IPS-18c (cell line): ENCODE measurements around the gene OR52B6.
"Not testable (repeated sequence)": the region's sequence is repeated elsewhere in the genome, so short reads cannot be mapped to it uniquely, and the experiment has no call there.

ENCODE experiments used
- H3K4me3 ChIP-seq: 2 replicates; pipeline ENCODE4 v1.7.0; 2013; ENCODE audit warnings: low read depth, mild to moderate bottlenecking, low read length, moderate library complexity; ENCODE audit not compliant: insufficient read depth
- H3K9me3 ChIP-seq: one replicate; pipeline ENCODE4 v1.6.1; 2013; ENCODE audit warnings: mild to moderate bottlenecking, low read length, moderate library complexity; ENCODE audit not compliant: control insufficient read depth, insufficient read depth

Gene OR52B6

GRCh38 chr11:5584458-5584857, 3.8 kb downstream of the OR52B6 start:
- H3K9me3 ChIP-seq, H3K4me3 ChIP-seq: not testable (repeated sequence)

GRCh38 chr11:5589906-5590305, 9.2 kb downstream of the OR52B6 start:
- not testable (repeated sequence) for H3K9me3 ChIP-seq, H3K4me3 ChIP-seq

- Histone ChIP-seq H3K9me3 (no peaks in the 10 kb centered on the region), H3K4me3 (no peak overlapping the region)
Observed at GRCh38 chr11:5591613-5592012, 10.9 kb downstream of the OR52B6 start.

- Histone ChIP-seq H3K4me3 (no peak overlapping the region), H3K9me3 (no peaks in the 10 kb centered on the region)
Observed at GRCh38 chr11:5592615-5593014, 11.9 kb downstream of the OR52B6 start.

- no peak overlapping the region for H3K4me3 ChIP-seq
- H3K9me3 ChIP-seq, result no peaks in the 10 kb centered on the region
Observed at GRCh38 chr11:5593146-5593545, 12.5 kb downstream of the OR52B6 start.

- H3K9me3 ChIP-seq, result no peaks in the 10 kb centered on the region
- peak within 1 kb of the TSS; percentile 72 for H3K4me3 ChIP-seq
Observed at GRCh38 chr11:5596607-5597201, 16.0 kb downstream of the OR52B6 start, which contains the start of gene TRIM6. Gene TRIM6 (plus strand): TSS chr11:5596637. CDS start chr11:5596898, 261 bp downstream.

GRCh38 chr11:5597953-5598352, 17.3 kb downstream of the OR52B6 start:
- Histone ChIP-seq H3K4me3 (peak overlapping the region; percentile 9; the same call in 1 of the 2 replicates), H3K9me3 (no peaks in the 10 kb centered on the region)

- H3K9me3 ChIP-seq, result no peaks in the 10 kb centered on the region
- H3K4me3 ChIP-seq, result no peak overlapping the region
Observed at GRCh38 chr11:5600374-5600851, 19.7 kb downstream of the OR52B6 start.

GRCh38 chr11:5602791-5603190, 22.1 kb downstream of the OR52B6 start:
- H3K4me3 ChIP-seq, H3K9me3 ChIP-seq: not testable (repeated sequence)

- no peak overlapping the region for H3K4me3 ChIP-seq
- no peaks in the 10 kb centered on the region for H3K9me3 ChIP-seq
Observed at GRCh38 chr11:5603326-5603725, 22.6 kb downstream of the OR52B6 start.

GRCh38 chr11:5604896-5605295, 24.2 kb downstream of the OR52B6 start:
- Histone ChIP-seq H3K4me3 (no peak overlapping the region), H3K9me3 (no peaks in the 10 kb centered on the region)

GRCh38 chr11:5605849-5606248, 25.2 kb downstream of the OR52B6 start:
- H3K9me3 ChIP-seq, result no peaks in the 10 kb centered on the region
- H3K4me3 ChIP-seq, result no peak overlapping the region

GRCh38 chr11:5608808-5609207, 28.1 kb downstream of the OR52B6 start:
- no peaks in the 10 kb centered on the region for H3K9me3 ChIP-seq
- no peak overlapping the region for H3K4me3 ChIP-seq

- no peak overlapping the region for H3K4me3 ChIP-seq
- no peaks in the 10 kb centered on the region for H3K9me3 ChIP-seq
Observed at GRCh38 chr11:5610446-5610845, 29.8 kb downstream of the OR52B6 start.

- H3K9me3 ChIP-seq, result no peaks in the 10 kb centered on the region
- H3K4me3 ChIP-seq, result no peak overlapping the region
Observed at GRCh38 chr11:5611627-5612026, 30.9 kb downstream of the OR52B6 start.

- H3K4me3 ChIP-seq, result no peak overlapping the region
- no peaks in the 10 kb centered on the region for H3K9me3 ChIP-seq
Observed at GRCh38 chr11:5618807-5619206, 38.1 kb downstream of the OR52B6 start.

GRCh38 chr11:5620651-5621521, 40.2 kb downstream of the OR52B6 start:
- no peak overlapping the region for H3K4me3 ChIP-seq
- no peaks in the 10 kb centered on the region for H3K9me3 ChIP-seq

- no peak overlapping the region for H3K4me3 ChIP-seq
Observed at GRCh38 chr11:5621580-5621979, 40.9 kb downstream of the OR52B6 start.

More at GRCh38 chr11:5621580-5621979, 40.9 kb downstream of the OR52B6 start:
- H3K9me3 ChIP-seq, result no peaks in the 10 kb centered on the region
